Tongue (tissue), 2 donors: ENCODE measurements around the gene MRPS2. TPM values are rescaled to one million over a fixed set of nuclear protein-coding genes. Genes with fewer than 3 reads are reported as not detected.

Experiments
- DNase-seq: peaks from one replicate; pipeline ENCODE4 v3.0.0-alpha.2; 2015
- total RNA-seq: library from RNA; depleted of rRNA; stranded (reverse); fragments of >200 nt; gene quantifications from one replicate; pipeline ENCODE4 v1.2.3, GENCODE V29; 2014

The MRPS2 gene
- total RNA-seq, 1 donor from 2014 or later: 9.4 TPM

DNA sequence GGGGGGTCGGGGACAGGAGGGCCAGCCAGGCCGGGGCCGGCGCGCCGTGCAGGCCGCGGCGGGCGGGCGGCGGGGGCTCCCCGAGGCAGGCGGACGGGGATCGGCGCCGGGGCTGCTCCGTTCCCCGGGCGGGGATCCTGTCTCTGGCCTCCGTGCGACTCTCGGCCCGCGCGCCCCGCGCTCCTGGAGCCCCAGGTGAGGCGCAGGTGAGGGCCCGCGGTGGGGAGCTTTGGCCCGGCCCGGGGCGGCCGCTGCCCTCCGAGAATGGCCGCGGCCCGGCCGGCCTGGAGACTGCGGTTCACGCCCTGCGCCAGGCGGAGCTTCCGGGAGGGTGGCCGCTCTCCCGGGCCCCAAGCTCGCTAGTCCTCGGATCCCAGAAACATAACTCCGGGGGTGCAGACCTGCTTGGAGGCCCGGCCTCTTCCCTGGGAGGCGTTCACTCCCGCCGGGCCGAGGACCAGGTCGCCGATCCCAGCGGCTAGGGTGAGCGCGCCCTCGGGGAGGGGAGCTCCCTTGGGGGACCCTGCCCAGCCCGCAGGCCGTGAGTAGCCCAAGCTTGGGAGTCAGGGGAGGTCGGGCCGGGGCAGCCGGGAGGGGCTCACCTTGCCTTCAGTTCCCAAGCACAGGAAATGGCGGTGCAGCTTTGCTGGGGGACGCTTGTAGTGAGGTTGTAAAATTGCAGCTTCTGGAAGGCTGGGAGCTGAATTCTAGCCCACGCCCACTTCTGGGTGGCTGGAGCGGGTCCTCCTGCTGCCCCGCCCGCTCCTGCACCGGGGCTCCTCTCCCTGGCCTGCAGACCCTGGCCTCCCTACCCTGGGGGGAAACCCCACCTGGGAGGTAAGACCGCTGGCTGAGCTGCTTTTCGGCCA lies 20.2 kb upstream of the MRPS2 start:
- peak; percentile 50 for DNase-seq

DNA sequence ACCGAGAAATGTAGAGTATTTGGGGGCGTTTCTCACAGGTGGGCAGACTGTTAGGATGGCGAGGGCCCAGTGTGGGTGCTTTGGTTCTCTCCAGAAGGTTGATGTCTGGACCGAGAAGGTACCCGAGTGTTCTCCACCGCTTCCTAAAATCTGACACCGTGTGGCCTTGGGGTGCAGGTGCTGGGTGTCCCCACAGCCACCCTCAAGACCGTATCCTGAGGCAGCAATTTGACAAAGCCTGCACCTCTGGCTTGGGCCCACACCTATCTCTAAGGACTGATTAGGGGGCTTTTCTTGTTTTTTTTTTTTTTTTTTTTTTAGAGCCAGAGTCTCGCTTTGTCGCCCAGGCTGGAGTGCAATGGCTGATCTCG lies 19.6 kb upstream of the MRPS2 start:
- DNase-seq: no peak

DNA sequence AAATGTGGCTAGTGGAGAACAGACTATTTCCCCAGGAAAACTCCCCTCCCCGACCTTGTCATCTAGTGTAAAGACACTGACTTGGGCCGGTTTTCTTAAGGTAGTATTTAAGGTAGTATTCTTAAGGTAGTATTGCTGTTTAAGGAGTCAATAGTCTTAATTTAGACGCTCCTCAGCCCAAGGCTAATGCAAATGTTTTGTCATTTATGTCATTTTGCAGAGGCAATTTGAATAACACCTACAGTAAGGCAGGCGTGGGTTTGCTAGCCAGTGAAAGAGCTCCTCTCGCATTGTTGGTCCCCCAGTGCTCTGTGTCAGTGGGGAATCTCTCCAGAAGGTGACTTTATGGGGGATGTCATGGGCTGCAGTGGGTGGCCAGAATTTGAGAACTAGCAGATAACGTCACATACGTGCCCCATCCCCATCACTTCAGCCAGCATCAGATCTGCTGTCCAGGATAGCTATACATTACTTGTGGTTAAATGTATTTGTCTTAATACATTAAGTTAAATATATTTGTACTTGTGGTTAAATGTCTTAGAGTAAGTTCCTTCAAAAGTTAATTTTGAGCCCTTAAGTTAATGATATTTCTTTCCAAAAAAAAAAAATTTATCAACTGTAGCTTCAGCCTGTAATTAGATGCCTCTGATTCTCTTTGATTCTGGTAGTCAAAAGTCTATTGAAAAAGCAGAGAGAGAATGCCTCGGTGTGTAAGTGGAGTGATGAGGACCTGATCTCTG lies 18.3 kb upstream of the MRPS2 start:
- DNase-seq: no peak

DNA sequence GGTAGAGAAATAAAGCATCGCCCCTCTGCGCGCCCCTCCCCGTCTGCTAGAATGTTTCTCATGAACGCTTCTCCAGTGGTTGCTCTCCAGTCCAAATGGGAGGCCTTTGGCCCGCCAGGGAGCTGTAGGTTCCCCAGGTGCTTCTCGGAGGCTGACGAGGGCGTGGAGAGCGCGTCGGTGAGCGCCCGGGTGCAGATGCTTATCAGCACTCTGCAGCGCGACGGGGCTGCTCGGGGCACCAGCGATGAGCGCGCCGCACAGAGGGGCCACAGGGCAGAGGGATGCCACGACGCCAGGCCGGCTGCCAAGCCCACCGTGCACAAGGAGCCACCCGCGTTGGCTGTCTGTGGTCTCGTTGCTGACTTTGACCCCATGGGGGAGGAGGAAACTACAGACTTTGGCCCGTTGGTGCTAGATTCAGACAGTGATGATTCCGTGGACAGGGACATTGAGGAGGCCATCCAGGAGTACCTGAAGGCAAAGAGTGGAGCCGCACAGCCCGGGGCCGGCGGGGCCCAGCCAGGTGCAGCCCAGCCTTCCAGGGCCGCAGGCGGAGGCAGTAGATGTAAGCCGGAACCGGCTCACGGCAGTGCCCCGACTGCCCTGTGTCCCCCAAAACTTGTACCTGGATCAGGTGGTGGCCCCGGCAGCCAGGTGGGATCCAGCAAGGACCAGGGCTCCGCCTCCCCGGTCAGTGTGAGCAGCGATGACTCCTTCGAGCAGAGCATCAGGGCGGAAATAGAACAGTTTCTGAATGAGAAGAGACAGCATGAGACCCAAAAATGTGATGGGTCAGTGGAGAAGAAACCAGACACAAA lies 15.8 kb upstream of the MRPS2 start:
- no peak for DNase-seq

DNA sequence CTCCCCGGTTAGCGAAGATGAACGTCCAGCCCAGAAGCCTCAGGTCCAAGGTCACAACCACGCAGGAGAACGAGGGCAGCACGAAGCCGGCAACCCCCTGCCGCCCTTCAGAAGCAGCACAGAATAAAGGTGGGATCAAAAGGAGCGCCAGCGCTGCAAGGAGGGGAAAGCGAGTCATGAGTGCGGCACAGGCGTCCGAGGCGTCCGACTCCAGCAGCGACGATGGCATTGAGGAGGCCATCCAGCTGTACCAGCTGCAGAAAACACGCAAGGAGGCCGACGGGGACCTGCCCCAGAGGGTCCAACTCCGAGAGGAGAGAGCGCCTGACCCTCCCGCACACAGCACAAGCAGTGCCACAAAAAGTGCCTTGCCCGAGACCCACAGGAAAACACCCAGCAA lies 15.1 kb upstream of the MRPS2 start:
- DNase-seq: no peak

DNA sequence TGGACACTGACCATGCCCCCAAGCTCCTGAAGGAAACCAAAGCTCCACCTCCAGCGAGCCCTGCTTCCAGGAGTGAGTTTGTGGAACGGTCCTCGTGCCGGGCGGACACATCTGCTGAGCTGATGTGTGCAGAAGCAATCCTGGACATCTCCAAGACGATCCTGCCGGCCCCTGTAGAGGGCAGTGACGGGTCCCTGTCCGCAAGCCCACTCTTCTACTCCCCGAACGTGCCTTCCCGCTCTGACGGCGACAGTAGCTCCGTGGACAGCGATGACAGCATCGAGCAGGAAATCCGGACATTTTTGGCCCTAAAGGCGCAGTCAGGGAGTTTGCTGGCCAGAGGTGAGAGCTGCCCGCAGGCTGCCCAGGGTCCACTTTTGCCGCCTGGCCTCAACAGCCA lies 14.7 kb upstream of the MRPS2 start:
- no peak for DNase-seq

DNA sequence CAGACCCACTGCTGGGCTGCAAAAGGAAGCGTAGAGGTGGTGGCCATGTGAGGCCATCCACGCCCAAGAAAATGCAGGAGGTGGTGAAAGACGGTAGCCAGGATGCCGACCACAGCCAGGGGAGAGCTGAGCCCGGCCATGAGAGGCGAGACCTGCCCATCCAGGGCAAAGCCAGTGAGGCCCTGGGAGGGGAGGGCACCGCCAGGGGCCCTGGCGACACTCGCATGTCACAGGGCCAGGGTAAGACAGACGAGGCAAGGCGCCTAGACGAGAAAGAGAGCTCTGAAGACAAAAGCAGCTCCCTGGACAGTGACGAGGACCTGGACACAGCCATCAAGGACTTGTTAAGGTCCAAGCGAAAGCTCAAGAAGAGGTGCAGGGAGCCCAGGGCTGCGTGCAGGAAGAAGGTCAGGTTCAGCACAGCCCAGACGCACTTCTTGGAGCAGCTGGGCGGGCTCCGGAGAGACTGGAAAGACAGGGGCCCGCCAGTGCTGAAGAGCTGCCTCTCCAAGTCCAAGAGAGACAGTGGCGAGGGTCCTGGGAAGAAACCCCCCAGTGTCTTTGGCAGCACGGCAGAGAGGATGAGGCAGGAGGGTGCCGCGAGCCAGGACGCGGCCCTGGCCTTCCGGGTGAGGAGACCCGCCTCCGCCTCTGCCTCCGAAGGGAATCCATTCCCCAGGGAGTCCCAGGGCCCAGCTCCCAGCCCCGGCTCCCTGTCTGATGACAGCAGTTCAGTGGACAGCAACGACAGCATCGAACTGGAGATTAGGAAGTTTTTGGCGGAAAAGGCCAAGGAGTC lies 14.0 kb upstream of the MRPS2 start:
- no peak for DNase-seq

DNA sequence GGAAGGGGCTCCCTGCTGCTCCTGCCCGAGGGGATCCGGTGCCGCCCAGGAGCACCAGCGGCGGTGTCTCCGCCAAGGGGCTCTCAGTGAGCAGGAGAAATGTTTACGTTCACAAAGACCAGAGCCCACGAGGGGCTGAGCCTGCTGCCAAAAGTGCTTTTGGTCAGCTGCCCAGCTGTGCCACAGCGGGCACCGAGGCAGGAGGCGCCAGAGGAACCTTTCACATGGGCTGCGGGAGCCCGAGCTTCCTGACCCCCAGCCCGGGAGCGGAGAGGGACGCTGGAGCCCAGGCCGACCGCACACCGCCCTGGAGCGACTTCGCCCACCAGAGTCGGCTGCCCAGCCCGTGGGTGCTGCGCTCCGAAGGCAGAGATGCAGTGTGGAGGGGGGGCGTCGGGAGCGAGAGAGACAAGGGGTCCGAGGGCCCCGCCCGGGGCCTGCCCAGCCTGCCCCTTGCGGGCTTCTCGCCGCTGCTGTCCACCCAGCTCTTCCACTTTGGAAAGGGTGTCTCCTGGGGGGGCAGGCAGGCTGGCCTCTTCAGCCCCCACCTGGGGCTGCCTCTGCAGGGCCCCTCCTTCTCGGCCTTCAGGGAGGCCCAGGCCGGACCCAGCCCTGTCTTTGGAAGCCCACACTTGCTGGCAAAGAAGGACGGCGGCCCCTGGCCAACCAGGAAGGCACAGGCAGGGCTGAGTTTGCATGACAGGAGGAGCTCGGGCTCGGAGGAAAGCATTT lies 13.0 kb upstream of the MRPS2 start:
- DNase-seq: no peak

DNA sequence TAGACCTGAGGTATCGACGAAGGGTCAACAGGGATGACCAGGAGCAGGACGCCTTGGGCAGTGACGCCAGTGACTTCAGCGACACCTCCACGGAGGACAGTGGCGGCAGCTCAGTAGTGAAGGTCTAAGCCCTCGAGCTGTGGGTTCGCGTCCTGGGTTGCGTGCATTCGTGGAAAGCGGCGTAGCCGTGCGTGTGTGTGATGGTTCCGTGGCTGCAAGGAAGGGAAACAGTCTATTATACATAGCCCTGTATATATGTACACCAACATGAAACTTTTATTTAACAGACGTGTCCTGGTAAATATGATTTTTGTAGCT lies 12.5 kb upstream of the MRPS2 start:
- DNase-seq: no peak

DNA sequence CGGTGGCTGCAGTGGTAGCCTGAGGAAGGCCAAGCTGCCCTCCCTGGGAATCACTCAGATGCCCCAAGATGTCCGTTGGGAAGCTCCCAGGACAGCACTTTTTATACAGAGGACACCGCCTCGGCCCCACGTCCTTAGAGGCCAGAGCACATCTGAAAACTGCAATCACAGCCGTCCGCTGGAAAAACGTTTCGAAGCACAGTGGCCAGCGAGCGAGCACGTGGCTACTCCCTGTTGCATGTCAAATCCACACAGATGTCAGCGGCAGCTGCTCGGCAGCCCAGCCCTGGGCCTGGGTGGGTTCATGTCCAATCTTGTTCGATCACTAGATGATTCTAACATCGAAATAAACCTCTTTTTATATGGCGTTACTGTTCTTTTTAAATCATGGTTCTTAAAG lies 12.0 kb upstream of the MRPS2 start:
- no peak for DNase-seq

DNA sequence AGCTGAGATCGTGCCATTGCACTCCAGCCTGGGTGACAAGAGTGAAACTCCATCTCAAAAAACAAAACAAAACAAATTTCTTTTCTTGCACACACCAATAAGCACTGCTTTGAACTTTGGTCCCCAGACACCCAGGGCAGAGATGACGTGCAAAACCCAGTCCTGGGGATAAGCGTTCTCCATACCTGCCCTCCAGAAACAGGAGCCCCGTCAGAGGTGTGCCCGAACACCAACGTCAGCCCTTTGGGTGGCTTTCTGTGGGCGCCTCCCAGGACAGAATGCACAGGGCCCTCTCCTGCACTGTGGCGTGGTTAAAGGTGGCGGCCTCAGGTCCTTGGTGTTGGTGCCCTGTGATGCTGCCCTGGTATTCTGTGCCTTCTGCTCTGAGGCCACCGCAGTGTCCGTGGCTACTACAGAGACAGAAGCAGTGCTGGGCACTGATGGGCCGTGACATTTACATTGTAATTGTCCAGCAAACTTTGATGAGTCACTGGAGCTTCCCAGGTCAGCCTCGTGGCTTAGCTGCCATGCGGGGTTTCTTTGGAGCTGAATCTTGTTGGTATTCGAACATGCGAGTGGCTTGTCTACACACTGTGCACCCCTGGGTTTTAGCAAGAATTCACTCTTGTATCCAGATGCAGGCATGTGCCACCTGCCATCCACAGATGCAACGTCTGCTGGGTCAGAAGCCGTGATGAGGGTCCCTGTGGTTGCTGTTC lies 11.1 kb upstream of the MRPS2 start:
- DNase-seq: no peak

DNA sequence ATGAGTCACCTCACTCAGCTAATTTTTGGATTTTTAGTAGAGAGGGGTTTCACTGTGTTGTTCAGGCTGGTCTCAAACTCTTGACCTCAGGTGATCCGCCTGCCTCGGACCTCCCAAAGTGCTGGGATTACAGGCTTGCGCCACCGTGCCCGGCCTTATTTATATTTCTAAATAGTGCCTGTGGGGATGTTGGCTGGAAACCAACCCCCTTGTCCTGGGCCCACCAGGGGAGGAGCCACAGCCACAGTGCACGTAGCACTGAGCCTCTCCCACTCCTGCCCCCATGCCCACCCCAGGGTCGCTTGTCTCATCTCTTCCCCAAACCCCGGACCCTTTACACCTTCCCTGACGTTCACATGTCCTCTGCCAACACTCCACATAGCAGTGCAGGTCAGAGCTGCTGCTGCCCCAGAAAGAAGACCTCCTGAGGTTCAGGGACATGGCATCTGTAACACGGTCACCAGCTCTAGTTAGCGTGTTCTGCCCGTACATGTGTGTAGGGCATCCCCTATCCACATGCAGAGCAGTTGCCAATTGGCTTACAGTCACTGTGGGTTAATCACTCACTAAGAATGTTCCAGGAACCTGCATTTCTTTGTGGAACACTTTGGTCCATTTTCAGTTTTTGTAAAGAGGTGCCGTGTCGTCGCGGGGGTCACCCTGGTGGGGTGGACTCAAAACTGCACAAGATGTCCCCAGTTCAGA lies 10.2 kb upstream of the MRPS2 start:
- no peak for DNase-seq

DNA sequence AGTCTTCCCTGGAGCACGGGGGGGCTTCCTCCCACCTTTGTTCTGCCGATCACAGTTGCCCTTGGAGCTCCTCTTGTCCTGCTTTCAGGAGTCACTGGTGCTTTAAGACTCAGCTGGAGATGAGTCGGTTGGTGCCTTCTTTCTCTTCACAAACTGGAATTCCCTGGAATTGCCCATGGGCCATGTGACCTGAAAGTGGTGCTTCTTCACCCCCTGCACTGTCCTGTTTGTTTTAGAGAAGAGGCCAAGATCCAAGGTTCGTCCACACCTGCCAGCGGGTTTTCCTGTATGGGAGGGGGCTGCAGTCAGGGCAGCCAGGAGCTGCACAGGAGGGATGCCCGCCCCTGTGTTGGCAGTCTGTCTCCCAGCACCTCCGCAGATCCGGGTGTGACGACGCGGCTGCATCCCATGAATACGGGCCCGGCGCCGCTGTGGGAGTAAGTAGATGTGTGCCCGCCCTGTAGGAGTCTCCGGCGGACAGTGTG lies 9.5 kb upstream of the MRPS2 start:
- DNase-seq: no peak

DNA sequence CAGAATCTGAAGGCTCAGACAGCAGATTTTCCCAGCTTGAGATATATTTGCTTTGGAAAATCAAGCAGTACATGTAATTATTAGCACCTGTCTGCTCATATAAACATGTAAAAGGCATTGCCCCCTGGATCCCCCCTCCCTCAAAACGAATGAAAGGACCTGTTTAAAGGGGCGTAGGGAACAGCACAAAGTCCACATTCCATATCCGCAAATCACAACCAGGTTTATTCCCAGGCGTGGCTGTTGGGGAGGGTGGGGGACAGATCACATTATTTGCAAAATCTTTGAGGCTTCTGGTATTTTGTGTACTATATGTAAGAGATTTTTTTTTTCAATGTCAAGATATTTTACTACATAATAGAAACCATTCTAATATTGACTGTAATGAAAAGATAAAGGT lies 8.7 kb upstream of the MRPS2 start:
- DNase-seq: no peak

DNA sequence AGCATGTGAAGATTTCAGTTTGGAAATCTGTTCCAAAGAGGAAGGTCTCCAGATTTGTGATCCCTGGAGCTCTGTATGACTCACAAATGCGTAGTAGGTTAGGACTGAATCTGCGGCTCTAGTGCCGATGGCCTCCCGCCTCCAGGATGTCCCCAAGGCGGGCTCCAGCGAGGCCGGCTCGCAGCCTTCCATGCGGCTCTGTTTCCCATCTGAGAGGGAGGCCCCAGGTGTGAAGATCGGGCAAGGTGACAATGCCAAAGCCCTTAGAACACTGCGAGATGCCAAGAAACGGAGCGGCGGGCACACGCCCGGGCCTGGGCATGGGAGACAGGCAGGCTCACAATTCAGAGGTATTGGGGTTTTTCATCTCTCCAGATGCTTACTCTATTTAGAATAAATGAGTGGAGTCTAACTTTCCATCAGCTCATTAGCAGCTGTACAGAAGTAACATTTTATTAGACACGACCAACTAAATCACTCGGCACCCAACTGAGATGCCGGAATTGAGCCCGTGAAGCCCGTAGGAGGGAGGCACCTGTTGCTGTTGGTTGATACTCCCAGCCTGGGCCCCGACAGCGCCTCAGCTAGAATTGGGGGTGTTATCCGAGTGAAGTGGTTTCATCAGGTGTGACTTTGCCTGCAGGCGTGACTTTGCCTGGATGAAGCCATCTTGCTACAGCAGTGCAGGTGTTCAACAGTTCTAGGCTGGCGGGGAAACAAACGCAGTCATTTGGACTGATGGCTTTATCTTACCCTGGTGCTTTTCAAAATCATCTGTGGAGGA lies 7.4 kb upstream of the MRPS2 start:
- DNase-seq: no peak

DNA sequence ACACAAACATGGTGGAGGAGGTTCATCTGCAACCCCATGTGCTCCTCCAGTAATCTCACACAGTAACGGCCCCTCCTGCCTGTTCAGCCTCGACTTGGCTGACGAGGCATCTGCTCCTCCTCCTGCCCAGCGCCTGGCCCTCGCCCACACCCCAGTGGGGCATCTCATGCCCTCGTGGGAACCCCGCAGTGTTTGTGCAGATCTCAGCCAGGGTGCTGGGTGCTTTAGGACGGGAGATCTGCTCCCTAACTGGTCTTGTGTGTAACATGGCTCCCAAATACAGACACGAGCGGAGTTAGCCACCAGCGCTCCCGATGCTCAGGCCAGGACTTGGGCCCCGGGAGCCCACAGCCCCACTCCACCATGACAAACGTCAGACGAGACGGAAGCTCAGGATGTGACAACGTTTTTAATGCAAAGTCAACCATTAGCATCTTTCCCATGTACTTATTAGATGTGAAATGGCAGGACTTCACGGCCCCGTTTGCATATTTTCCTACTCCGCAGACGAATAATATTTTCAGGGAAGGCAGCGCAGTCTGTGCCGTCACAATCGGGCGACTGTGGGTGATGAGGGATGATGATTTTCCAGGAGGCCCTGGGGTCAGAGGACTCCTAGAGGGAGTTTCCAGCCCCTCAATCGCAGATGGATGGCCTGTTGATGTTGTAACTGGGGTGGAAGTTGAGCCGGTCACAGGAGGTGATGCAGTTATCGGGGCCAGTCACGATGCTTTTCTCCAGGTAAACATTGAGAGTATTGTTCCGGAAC lies 5.5 kb upstream of the MRPS2 start:
- DNase-seq: no peak

DNA sequence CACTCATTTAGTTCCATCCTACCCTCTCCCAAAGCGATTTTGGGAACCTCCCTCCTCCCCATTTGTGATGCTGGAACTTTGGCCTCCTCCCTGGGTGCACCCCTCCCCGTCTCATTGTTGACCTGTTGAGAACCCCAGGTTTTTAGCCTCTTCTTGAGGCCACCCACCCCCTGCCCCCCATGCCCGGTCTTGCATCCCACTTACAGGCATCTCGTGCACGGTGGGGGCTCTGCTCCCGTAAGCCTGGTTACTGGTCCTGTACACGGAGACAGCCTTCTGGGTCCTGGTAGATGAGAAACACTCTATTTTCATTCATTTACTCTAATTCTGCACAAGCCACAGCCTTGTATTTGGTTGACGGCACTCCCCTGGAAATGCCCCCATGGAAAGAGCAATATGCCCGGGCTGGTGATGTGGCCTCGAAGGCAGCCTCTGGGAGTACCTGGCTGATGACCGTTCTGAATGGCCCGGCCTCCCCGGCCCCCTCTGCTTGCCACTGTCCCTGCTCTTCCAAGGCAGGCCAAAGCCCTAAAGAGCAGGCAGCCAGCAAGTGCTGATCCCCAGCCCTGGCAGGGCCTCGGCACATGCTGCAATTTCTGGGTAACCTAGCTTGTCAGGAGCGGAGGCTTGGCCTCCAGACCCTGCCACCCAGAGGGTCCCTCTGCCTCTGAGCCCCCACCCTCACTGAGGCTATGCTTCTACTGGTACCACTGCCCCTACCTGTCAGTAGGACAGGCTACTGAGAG lies 1.9 kb upstream of the MRPS2 start:
- DNase-seq: no peak
